Inflammatory macrophage treated with lipopolysaccharide for 1 hour (primary cell): ENCODE measurements around the gene S100A6.
"Not testable (repeated sequence)": the region's sequence is repeated elsewhere in the genome, so short reads cannot be mapped to it uniquely, and the experiment has no call there.

Source experiments
- DNase-seq, 2 donors: peaks; one replicate each; pipeline ENCODE4 v3.0.0-alpha.2; 2020 to 2022

The S100A6 gene

GRCh38 chr1:153563483-153563901 is 27.7 kb upstream of the S100A6 start:
- no peak for DNase-seq

- DNase-seq: not testable (repeated sequence)
Observed at GRCh38 chr1:153562021-153562420, 26.2 kb upstream of the S100A6 start.

DNA sequence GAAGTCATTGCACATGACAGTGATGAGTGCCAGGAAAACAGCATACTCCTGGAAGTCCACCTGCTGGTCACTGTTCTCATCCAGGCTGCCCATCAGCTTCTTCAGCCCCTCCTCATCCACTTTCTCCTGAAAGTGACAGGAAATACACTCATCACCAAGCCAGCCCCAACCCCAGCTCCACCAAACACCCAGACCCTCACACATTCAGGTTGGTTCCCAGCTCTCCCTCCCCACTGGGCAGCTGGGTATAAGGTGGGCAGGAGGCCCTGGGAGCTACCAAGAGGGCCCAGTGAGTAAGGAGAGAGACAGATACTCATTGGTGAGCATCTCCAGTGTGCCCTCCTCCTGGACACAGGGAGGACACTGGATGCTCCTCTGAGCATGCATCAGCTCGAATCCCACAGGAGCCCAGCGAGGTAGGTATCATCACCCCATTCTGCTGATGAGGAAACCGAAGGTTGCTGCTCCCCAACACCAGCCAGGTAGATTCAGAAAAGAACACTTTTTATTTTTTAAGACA is 25.7 kb upstream of the S100A6 start:
- no peak for DNase-seq

DNA sequence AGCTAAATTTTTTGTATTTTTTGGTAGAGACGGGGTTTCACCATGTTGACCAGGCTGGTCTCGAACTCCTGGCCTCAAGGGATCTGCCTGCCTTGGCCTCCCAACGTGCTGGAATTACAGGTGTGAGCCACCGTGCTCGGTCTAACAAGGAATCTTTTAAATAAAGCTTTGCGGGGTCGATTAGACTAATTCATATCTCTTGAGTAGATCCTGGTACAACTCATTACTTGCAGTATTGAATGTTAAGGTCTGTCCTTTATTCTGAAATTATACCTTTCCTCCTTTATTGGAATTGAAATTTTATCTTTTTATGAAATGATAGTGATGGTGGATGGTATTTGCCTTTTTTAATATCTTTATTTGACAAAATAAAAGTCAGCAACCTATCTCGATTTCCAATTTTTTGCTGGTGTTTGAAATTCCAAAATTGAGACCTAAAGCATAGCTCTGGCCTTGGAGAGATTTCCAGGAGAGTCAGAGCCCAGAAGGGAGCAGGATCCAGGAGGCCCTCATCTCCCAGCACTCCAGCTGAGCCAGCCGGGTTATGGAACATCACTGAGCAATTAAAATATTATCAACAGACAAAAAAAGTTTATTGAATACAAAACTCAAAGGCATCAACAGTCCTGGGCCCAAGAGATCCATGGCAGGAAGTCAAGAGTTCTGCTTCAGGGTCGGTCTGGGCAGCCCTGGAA is 25.1 kb upstream of the S100A6 start:
- DNase-seq: no peak

- no peak for DNase-seq
Observed at GRCh38 chr1:153560241-153560640, 24.4 kb upstream of the S100A6 start.

GRCh38 chr1:153557877-153558276 is 22.1 kb upstream of the S100A6 start:
- DNase-seq: no peak

- DNase-seq: no peak
Observed at GRCh38 chr1:153556348-153556747, 20.6 kb upstream of the S100A6 start.

- no peak for DNase-seq
Observed at GRCh38 chr1:153553830-153554541, 18.2 kb upstream of the S100A6 start.

DNA sequence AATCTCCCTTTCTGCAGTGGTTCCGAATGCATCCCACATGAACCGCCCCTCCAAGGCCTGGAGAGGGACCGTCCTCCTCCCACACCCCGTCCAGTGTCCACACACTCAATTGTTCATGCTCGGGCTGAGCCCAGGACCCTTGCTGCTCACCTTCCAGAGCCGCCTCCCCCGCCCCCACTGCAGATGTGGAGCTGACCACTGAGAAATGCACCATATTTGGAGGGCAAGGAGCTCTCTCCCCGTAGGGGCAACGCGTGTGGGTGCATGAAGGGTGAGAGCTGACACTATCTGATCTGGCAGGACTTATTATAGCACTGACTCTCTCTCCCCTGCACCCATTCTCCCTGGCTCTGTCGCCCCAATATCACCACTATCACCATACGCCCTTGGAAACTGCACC is 17.3 kb upstream of the S100A6 start:
- no peak for DNase-seq

- DNase-seq: no peak
Observed at GRCh38 chr1:153552335-153552734, 16.5 kb upstream of the S100A6 start.

- DNase-seq: peak; percentile 65 to 68
Observed at GRCh38 chr1:153550827-153551500, 15.2 kb upstream of the S100A6 start.

GRCh38 chr1:153550398-153550758 is 14.6 kb upstream of the S100A6 start:
- DNase-seq: no peak

- DNase-seq: no peak
Observed at GRCh38 chr1:153549741-153550397, 14.1 kb upstream of the S100A6 start.

DNA sequence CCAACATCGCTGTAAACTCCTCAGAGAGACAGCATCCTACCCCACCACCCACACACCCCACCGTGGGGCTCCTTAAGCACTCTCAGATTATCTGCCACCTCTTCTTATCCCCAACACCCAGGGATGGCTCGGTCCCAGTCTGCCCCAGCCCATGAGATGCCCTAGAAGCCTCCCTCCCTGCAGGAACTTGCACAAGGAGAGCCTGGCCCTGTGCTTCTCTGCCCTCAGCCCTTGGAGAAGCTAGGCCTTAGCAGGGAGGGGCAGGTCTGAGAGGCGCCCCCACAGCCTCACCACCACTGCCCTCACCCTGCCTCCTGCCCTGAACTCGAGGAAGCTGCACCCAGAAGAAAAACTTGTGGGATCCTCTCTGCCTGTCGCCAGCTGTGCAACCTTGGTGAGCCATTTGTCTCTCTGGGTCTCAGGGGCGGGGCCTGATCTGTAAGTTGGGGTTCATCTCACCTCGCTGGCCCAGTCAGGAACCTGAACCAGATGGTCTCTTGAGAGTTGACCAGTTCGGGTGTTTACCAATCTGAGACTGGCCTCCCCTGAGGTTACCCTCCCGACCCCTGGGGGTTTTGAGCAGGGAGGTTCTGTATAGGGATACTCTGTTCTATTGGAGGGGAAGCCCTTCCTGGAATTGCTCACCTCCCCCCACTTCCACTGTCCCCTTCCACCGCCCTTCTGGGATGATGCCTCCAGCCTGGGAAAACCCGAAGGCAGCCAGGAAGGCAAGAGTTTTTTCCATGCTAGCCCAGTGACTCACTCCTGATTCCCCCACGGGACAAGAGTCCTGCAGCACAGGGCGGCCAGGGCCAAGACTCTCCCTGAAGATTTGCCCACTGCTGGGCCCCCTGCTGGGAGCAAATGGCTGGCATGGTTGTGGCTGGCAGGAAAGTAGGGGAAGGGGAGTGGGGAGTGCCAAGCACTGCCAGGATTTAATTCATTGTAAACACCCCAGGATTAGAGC is 13.2 kb upstream of the S100A6 start, which contains the start of gene S100A3:
Gene S100A3 (minus strand): TSS at position 537 of the 967 bp plus-strand sequence. CDS start 773 bp downstream, outside the sequence.
- DNase-seq: peak; percentile 40 to 70

GRCh38 chr1:153547560-153548551 is 12.1 kb upstream of the S100A6 start:
- DNase-seq: peak in 1 of 2 donors; percentile 30

- DNase-seq: no peak
Observed at GRCh38 chr1:153546796-153547559, 11.2 kb upstream of the S100A6 start.

DNA sequence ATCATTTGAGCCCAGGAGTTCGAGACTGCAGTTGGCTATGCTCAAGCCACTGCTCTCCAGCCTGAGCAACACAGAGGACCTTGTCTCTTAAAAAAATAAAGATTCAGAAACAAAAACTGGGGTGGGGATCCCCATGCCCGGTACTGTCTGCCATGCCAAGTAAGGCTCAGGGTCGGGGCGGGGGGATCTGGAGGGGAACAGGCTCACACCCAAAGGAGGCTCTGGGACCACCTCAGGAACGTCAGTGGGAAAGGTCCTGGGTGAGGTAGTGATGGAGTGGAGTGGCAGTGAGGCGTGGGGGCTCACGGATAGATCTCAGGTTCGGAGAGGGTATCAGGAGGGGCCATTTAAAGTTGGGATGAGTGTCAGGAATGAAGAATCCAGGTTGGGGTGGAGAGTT is 10.6 kb upstream of the S100A6 start:
- no peak for DNase-seq

DNA sequence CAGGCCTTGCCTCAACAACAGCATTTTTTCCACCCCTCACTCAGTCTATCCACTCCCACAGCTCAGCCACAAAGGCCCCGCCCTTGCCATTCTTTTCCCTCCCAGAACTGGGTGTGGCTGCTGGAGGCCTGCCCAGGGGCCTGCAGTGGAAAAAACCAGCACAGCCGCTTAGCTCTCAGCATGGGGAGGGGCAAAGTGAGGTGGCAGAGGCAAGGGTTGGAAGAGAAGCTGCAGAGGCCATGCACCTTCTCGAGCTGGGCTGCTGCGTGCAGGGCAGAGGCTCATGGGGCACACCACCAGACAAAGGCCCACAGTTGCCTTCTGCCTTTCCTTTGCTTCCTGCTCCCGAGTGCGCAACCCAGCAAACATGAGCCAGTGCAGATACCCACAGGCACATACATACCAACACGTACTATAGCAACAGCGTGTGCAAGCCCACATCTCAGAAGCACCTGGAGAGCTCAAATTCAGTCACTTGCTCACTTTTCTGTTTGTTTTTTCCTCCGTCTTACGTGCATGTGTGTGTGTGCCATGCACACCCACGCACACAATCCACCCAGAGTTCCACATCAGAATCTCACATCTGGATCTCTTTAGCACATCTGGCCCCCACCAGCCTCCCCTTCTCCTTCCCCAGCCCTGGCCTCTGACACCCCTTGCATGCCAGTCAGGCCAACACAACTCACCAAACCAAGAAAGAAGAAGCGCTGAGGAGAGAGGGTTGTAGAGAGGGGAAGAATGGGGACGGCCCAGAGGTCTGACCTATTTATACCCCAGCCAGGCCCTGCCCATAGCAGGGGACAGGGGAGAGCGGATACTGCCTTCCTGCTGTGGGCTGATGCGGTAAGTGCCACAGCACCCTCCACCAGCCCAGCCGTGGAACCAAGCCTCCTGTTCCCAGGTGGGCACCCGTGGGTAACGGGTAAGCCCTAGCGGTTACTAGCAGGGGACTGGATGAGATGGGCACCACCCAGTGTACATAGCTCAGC is 9.6 kb upstream of the S100A6 start, which contains the start of gene S100A4:
Gene S100A4 (minus strand): TSS at position 740 of the 989 bp plus-strand sequence. CDS start 1,012 bp downstream, outside the sequence.
- peak; percentile 83 to 85 for DNase-seq
